ENCODE results near the gene TECPR1. TPM values are rescaled to one million over a fixed set of nuclear protein-coding genes. Genes with fewer than 3 reads are reported as not detected.
A peak's percentile ranks its signal among the peaks of the same experiment; 100 is the strongest.

Gene TECPR1
- total RNA-seq, 2 experiments from 2014 or later: 25.6 to 25.7 TPM

DNA sequence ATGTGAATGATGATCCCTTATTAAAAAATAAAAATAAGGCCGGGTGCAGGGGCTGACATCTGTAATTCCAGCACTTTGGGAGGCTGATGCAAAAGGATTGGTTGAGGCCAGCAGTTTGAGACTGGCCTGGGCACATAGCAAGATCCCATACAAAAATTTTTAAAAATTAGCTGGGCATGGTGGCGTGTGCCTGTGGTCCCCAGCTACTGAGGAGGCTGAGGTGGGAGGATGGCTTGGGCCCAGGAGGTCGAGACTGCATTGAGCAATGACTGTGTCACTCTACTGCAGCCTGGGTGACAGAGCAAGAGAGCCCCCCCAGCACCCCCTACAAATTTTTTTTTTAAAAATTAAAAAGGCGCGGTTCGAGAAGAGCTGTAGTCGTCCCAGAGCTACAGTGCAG lies 28.3 kb upstream of the TECPR1 start:
- POLR2A ChIA-PET: interaction anchor here (1.1 kb wide), 1 partner anchor 15 kb away, joined by 3 read pairs; no protein-coding TSS in a partner anchor
- H3K27me3 Mint-ChIP-seq: no peaks in the 10 kb centered on the region
- intact Hi-C loops (cut with micrococcal nuclease): no loop called here
- H3K4me3 Mint-ChIP-seq: peak overlapping the region; percentile 74
- peaks cover 8% of the 10 kb centered on the region for H3K36me3 Mint-ChIP-seq (ENCODE audit: low read depth)
- H3K27ac Mint-ChIP-seq: no peak overlapping the region
- ATAC-seq: no peak
- no peak for DNase-seq
- CTCF ChIA-PET: interaction anchor here (0.8 to 1.5 kb wide), 3 partner anchors 9 to 78 kb away, joined by 3 to 4 read pairs (median 4); no protein-coding TSS in a partner anchor
- H3K4me1 Mint-ChIP-seq (ENCODE audit: low read depth): peaks cover 29% of the 10 kb centered on the region
- no peaks in the 10 kb centered on the region for H3K9me3 Mint-ChIP-seq
- TF ChIP-seq, protein P1, sequence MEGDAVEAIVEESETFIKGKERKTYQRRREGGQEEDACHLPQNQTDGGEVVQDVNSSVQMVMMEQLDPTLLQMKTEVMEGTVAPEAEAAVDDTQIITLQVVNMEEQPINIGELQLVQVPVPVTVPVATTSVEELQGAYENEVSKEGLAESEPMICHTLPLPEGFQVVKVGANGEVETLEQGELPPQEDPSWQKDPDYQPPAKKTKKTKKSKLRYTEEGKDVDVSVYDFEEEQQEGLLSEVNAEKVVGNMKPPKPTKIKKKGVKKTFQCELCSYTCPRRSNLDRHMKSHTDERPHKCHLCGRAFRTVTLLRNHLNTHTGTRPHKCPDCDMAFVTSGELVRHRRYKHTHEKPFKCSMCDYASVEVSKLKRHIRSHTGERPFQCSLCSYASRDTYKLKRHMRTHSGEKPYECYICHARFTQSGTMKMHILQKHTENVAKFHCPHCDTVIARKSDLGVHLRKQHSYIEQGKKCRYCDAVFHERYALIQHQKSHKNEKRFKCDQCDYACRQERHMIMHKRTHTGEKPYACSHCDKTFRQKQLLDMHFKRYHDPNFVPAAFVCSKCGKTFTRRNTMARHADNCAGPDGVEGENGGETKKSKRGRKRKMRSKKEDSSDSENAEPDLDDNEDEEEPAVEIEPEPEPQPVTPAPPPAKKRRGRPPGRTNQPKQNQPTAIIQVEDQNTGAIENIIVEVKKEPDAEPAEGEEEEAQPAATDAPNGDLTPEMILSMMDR (IDR thresholded peaks at IDR 0.05): no peak

DNA sequence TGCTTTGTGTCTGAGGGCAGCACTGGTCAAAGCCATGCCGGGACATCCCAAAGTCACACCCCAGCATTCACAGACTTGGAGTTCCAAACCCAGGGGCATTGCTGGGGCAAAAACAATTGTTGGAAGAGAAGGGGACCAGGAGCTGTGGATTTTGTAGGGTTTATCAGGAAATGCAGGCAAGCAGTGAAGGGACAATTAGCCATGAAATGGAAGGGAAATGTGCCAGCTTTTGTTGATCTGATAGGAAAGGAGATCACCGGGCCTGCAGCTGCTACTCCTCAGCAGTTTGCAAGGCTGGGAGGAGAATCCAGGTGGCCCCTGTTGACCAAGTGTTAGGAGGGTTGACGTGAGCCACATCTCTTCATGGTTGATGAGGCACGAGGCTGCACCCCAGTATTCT lies 26.9 kb upstream of the TECPR1 start:
- CTCF ChIA-PET: interaction anchor here (0.8 kb wide), 1 partner anchor 192 kb away, joined by 4 read pairs; no protein-coding TSS in a partner anchor
- peaks cover 8% of the 10 kb centered on the region for H3K36me3 Mint-ChIP-seq (ENCODE audit: low read depth)

DNA sequence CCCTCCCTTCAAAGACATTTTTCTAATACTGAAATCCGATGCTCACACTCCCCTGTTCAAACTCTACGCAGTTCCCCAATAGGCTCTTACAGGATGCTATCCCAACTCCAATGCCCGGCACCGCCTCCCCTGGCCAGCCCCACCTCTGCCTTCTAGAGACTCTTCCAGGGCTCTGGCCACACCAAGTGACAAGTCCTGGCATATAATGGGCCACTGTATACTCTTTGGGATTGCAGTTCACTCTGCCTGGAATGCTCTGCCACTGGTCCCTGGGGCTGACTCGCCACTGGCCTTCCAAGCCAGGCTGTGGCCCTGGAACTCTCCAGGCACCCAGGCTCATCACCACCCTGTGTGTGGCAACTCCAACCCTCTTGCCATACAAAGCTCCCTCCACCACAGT lies 26.4 kb upstream of the TECPR1 start:
- DNase-seq (no peak), ATAC-seq (no peak)
- intact Hi-C loops (cut with micrococcal nuclease): no loop called here
- H3K27me3 Mint-ChIP-seq: no peaks in the 10 kb centered on the region
- TF ChIP-seq, protein P1 (IDR thresholded peaks at IDR 0.05): no peak
- H3K27ac Mint-ChIP-seq: no peak overlapping the region
- ChIA-PET CTCF (interaction anchor here (0.8 kb wide), 1 partner anchor 191 kb away, joined by 4 read pairs; no protein-coding TSS in a partner anchor), POLR2A (interaction anchor here (0.8 to 0.9 kb wide), 2 partner anchors 14 to 654 kb away, joined by 3 read pairs; no protein-coding TSS in a partner anchor)
- no peak overlapping the region for H3K4me3 Mint-ChIP-seq
- no peaks in the 10 kb centered on the region for H3K9me3 Mint-ChIP-seq
- peaks cover 8% of the 10 kb centered on the region for H3K36me3 Mint-ChIP-seq (ENCODE audit: low read depth)
- H3K4me1 Mint-ChIP-seq (ENCODE audit: low read depth): peaks cover 12% of the 10 kb centered on the region

More for the DNA sequence above, 26.9 kb upstream of the TECPR1 start:
- TF ChIP-seq, protein P1 (IDR thresholded peaks at IDR 0.05): no peak
- Mint-ChIP-seq H3K4me1 (ENCODE audit: low read depth) (peaks cover 16% of the 10 kb centered on the region), H3K27me3 (no peaks in the 10 kb centered on the region), H3K27ac (no peak overlapping the region), H3K4me3 (no peak overlapping the region), H3K9me3 (no peaks in the 10 kb centered on the region)
- DNase-seq (no peak), ATAC-seq (no peak)
- POLR2A ChIA-PET: interaction anchor here (0.9 kb wide), 1 partner anchor 15 kb away, joined by 3 read pairs; no protein-coding TSS in a partner anchor
- intact Hi-C loops (cut with micrococcal nuclease): no loop called here

DNA sequence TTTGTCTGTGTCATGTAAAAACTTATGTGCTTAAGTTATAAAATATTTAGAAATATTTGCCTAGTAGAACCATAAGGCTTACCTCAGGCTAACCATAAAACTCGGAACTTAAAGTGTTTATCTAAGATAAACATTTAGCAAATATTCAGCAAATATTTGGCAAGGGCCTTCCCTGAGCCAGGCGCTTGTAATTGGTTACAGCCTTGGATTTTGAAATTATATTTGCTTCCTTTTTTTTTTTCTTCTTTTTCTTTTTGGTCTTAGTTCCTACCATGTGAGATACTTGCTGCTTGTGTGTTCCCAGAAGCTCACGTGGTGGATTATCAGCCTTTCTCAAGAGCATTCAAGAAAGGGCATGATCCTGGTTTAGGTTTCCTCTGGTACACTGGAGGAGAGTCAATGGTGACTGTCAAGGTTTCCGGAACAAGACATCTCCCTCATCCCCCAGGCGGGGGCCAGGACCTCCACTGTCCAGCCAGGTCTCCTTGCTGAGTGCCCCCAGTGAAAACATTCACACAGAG lies 24.3 kb upstream of the TECPR1 start:
- no peaks in the 10 kb centered on the region for H3K9me3 Mint-ChIP-seq
- intact Hi-C loops (cut with micrococcal nuclease): no loop called here
- H3K4me1 Mint-ChIP-seq (ENCODE audit: low read depth): peaks cover 2% of the 10 kb centered on the region
- H3K4me3 Mint-ChIP-seq: no peak overlapping the region
- TF ChIP-seq, protein P1 (IDR thresholded peaks at IDR 0.05): no peak
- CTCF ChIA-PET: no interaction called here
- DNase-seq (no peak), ATAC-seq (no peak)
- no peaks in the 10 kb centered on the region for H3K36me3 Mint-ChIP-seq (ENCODE audit: low read depth)
- no peak overlapping the region for H3K27ac Mint-ChIP-seq
- POLR2A ChIA-PET: no interaction called here
- no peaks in the 10 kb centered on the region for H3K27me3 Mint-ChIP-seq

DNA sequence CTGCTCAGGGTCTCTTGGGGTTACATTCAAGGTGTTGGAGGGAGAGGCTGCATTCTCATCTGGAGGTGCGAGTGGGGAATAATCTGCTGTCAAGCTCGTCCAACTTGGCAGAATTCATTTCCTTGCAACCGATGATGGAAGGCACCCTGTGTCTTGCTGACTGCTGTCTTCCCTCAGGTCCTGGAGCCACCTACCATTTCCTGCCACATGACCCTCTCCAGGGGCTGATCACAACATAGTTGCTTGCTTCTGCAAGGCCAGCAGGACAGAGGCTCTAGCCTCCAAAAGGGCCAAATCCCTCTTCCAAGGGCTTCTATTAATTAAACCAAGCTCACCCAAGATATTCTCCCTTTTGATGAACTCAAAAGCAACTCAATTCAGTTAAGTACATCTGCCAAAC lies 15.3 kb upstream of the TECPR1 start:
- Mint-ChIP-seq H3K27me3 (no peaks in the 10 kb centered on the region), H3K9me3 (no peaks in the 10 kb centered on the region), H3K4me1 (ENCODE audit: low read depth) (peaks cover 3% of the 10 kb centered on the region), H3K4me3 (no peak overlapping the region), H3K36me3 (ENCODE audit: low read depth) (peaks cover 10% of the 10 kb centered on the region), H3K27ac (no peak overlapping the region)
- intact Hi-C loops (cut with micrococcal nuclease): no loop called here
- DNase-seq: no peak
- ChIA-PET CTCF (interaction anchor here (1.5 to 1.6 kb wide), 2 partner anchors 10 to 134 kb away, joined by 4 to 5 read pairs; partner anchors contain the start of gene BAIAP2L1), POLR2A (interaction anchor here (0.9 kb wide), 1 partner anchor 14 kb away, joined by 3 read pairs; no protein-coding TSS in a partner anchor)
- no peak for ATAC-seq
- TF ChIP-seq, protein P1 (IDR thresholded peaks at IDR 0.05): no peak
